Hepatocyte (in vitro differentiated cells): ENCODE results near the gene METAP2. TPM values are rescaled to one million over a fixed set of nuclear protein-coding genes. Genes with fewer than 3 reads are reported as not detected.
A peak's percentile ranks its signal among the peaks of the same experiment; 100 is the strongest.
"Not testable (repeated sequence)": the region's sequence is repeated elsewhere in the genome, so short reads cannot be mapped to it uniquely, and the experiment has no call there.

Experiments used
- DNase-seq: peaks from one replicate; pipeline ENCODE4 v3.0.0-alpha.2; 2016; ENCODE audit warnings: low spot score
- H2AFZ ChIP-seq: fragments of 200-600 bp; sonication (generic); 2 replicates; pipeline ENCODE4 v1.6.0; 2016; ENCODE audit warnings: antibody characterized with exemption, mild to moderate bottlenecking
- H3K27ac ChIP-seq: fragments of 200-600 bp; sonication (generic); 2 replicates; pipeline ENCODE4 v1.5.1; 2016; ENCODE audit warnings: mild to moderate bottlenecking
- H3K27me3 ChIP-seq: fragments of 200-600 bp; sonication (generic); 2 replicates; pipeline ENCODE4 v1.6.1; 2016
- H3K36me3 ChIP-seq: fragments of 200-600 bp; sonication (generic); replicated peaks from 2 replicates; pipeline ENCODE4 v1.5.1; 2016; ENCODE audit warnings: low read depth; ENCODE audit not compliant: insufficient read depth
- H3K4me1 ChIP-seq: fragments of 200-600 bp; sonication (generic); 2 replicates; pipeline ENCODE4 v1.5.1; 2016; ENCODE audit warnings: mild to moderate bottlenecking, moderate library complexity; ENCODE audit not compliant: insufficient read depth
- H3K4me2 ChIP-seq: fragments of 200-600 bp; sonication (generic); 2 replicates; pipeline ENCODE4 v1.6.0; 2016
- H3K4me3 ChIP-seq: fragments of 200-600 bp; sonication (generic); 2 replicates; pipeline ENCODE4 v1.5.1; 2016; ENCODE audit warnings: mild to moderate bottlenecking
- H3K79me2 ChIP-seq: fragments of 200-600 bp; sonication (generic); 2 replicates; pipeline ENCODE4 v1.6.0; 2017; ENCODE audit warnings: mild to moderate bottlenecking
- H3K9me2 ChIP-seq: fragments of 200-600 bp; sonication (generic); replicated peaks from 2 replicates; pipeline ENCODE4 v1.6.0; 2017; ENCODE audit warnings: mild to moderate bottlenecking; ENCODE audit not compliant: insufficient read depth
- H3K9me3 ChIP-seq: fragments of 200-600 bp; sonication (generic); 2 replicates; pipeline ENCODE4 v1.5.1; 2016; ENCODE audit warnings: low read depth, mild to moderate bottlenecking
- H4K20me1 ChIP-seq: fragments of 200-600 bp; sonication (generic); 2 replicates; pipeline ENCODE4 v1.6.0; 2016; ENCODE audit warnings: mild to moderate bottlenecking; ENCODE audit not compliant: insufficient read depth, poor library complexity, severe bottlenecking
- EZH2 ChIP-seq: fragments of 200-600 bp; sonication (generic); IDR thresholded peaks from 2 replicates; pipeline ENCODE4 v1.6.1; 2016; ENCODE audit warnings: antibody characterized with exemption, mild to moderate bottlenecking, borderline replicate concordance
- EZH2phosphoT487 ChIP-seq: fragments of 200-600 bp; sonication (generic); IDR thresholded peaks from one replicate; pipeline ENCODE4 v1.6.1; 2018; ENCODE audit warnings: antibody characterized with exemption, mild to moderate bottlenecking, low read depth, moderate library complexity; ENCODE audit not compliant: unreplicated experiment, severe bottlenecking
- WGBS: methylation state at CpG from one replicate; pipeline ENCODE4 v1.1.6; 2016; ENCODE audit warnings: low lambda C conversion rate; ENCODE audit errors: missing lambda C conversion rate; 5-methylcytosine and 5-hydroxymethylcytosine counted together
- polyA plus RNA-seq: library from polyadenylated mRNA; unstranded; fragments of >200 nt; fragmentation: Nextera tagmentation; extraction: Ambion mirVana; gene quantifications from 2 replicates; pipeline ENCODE4 v1.2.1, GENCODE V29; 2016
- total RNA-seq: library from RNA; depleted of rRNA; stranded (reverse); fragments of >200 nt; gene quantifications from 2 replicates; pipeline ENCODE4 v1.2.3, GENCODE V29; 2014
- TF ChIP-seq, protein P1 (sequence below): fragments of 200-600 bp; sonication (generic); IDR thresholded peaks from 2 replicates; pipeline ENCODE4 v1.5.1; 2016; ENCODE audit warnings: antibody characterized with exemption, mild to moderate bottlenecking; ENCODE audit not compliant: poor library complexity

Gene METAP2
- total and polyA plus RNA-seq, 2 experiments from 2014 or later = 44.7 to 69.7 TPM

- TF ChIP-seq EZH2phosphoT487 (no peak), EZH2 (no peak)
- TF ChIP-seq, protein P1, sequence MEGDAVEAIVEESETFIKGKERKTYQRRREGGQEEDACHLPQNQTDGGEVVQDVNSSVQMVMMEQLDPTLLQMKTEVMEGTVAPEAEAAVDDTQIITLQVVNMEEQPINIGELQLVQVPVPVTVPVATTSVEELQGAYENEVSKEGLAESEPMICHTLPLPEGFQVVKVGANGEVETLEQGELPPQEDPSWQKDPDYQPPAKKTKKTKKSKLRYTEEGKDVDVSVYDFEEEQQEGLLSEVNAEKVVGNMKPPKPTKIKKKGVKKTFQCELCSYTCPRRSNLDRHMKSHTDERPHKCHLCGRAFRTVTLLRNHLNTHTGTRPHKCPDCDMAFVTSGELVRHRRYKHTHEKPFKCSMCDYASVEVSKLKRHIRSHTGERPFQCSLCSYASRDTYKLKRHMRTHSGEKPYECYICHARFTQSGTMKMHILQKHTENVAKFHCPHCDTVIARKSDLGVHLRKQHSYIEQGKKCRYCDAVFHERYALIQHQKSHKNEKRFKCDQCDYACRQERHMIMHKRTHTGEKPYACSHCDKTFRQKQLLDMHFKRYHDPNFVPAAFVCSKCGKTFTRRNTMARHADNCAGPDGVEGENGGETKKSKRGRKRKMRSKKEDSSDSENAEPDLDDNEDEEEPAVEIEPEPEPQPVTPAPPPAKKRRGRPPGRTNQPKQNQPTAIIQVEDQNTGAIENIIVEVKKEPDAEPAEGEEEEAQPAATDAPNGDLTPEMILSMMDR = no peak
- H3K36me3 ChIP-seq = no peaks in the 10 kb centered on the region
- no peaks in the 10 kb centered on the region for H4K20me1 ChIP-seq
- DNase-seq = no peak
- no peaks in the 10 kb centered on the region for H3K79me2 ChIP-seq
- 48% methylated on average over 8 of the region's 8 CpGs for WGBS
- H2AFZ ChIP-seq = peak overlapping the region; percentile 62
- H3K4me2 ChIP-seq = peak overlapping the region; percentile 75
- H3K27me3 ChIP-seq = no peaks in the 10 kb centered on the region
- H3K4me3 ChIP-seq = no peak overlapping the region
- peak overlapping the region; percentile 38 for H3K27ac ChIP-seq
- no peaks in the 10 kb centered on the region for H3K9me2 ChIP-seq
- peaks cover 14% of the 10 kb centered on the region for H3K4me1 ChIP-seq
- H3K9me3 ChIP-seq = no peaks in the 10 kb centered on the region
Measured at GRCh38 chr12:95445884-95446505, 28.0 kb upstream of the METAP2 start.

GRCh38 chr12:95446506-95446900 lies 27.4 kb upstream of the METAP2 start:
- H3K4me3 ChIP-seq = no peak overlapping the region
- peak overlapping the region; percentile 38 for H3K27ac ChIP-seq
- TF ChIP-seq, protein P1 = no peak
- TF ChIP-seq EZH2 (no peak), EZH2phosphoT487 (no peak)

GRCh38 chr12:95449656-95450055 lies 24.3 kb upstream of the METAP2 start:
- H3K9me3 ChIP-seq, DNase-seq, H3K9me2 ChIP-seq, H3K27ac ChIP-seq, H3K4me2 ChIP-seq, H3K79me2 ChIP-seq, H3K36me3 ChIP-seq, H3K27me3 ChIP-seq, H2AFZ ChIP-seq, H4K20me1 ChIP-seq, H3K4me3 ChIP-seq: not testable (repeated sequence)
- WGBS = 81% methylated on average over 1 of the region's 1 CpG
- H3K4me1 ChIP-seq = peaks cover 14% of the 10 kb centered on the region

More at GRCh38 chr12:95446506-95446900, 27.4 kb upstream of the METAP2 start:
- no peaks in the 10 kb centered on the region for H4K20me1 ChIP-seq
- no peaks in the 10 kb centered on the region for H3K27me3 ChIP-seq
- no peaks in the 10 kb centered on the region for H3K36me3 ChIP-seq
- DNase-seq = peak; percentile 75
- peak overlapping the region; percentile 75 for H3K4me2 ChIP-seq
- H3K9me2 ChIP-seq = no peaks in the 10 kb centered on the region
- no peaks in the 10 kb centered on the region for H3K79me2 ChIP-seq
- peaks cover 14% of the 10 kb centered on the region for H3K4me1 ChIP-seq
- WGBS = 11% methylated on average over 22 of the region's 22 CpGs
- peak overlapping the region; percentile 62 for H2AFZ ChIP-seq
- H3K9me3 ChIP-seq = no peaks in the 10 kb centered on the region

DNA sequence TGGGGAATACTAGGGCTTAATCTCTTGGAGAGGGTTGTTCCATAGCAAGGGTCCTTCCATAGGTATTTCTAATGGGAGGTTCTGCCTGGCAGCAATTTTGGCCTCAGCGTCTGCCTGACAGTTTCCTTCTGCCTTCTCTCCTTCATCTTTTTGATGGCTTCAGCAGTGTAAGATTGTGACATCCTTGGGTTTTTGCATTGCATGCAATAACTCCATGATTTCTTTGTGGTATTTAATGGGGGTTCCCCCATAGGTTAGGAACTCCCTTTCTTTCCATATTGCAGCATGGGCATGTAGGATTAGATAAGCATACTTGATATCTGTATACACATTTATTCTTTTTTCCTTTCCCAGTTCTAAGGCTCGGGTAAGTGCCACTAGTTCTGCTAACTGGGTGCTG lies 21.5 kb upstream of the METAP2 start:
- not testable (repeated sequence) for H3K36me3 ChIP-seq, H2AFZ ChIP-seq, H3K4me3 ChIP-seq, H3K4me2 ChIP-seq, H3K9me2 ChIP-seq, DNase-seq, H3K9me3 ChIP-seq, H3K27ac ChIP-seq, H3K27me3 ChIP-seq, H3K4me1 ChIP-seq, H4K20me1 ChIP-seq, H3K79me2 ChIP-seq
- 86% methylated on average over 2 of the region's 2 CpGs for WGBS

GRCh38 chr12:95453881-95454280 lies 20.1 kb upstream of the METAP2 start:
- not testable (repeated sequence) for H3K4me3 ChIP-seq, H3K9me3 ChIP-seq, H3K9me2 ChIP-seq, H3K36me3 ChIP-seq, H3K4me2 ChIP-seq, H2AFZ ChIP-seq, H3K27ac ChIP-seq, DNase-seq, H4K20me1 ChIP-seq, H3K27me3 ChIP-seq, H3K4me1 ChIP-seq, H3K79me2 ChIP-seq
- 95% methylated on average over 1 of the region's 1 CpG for WGBS

DNA sequence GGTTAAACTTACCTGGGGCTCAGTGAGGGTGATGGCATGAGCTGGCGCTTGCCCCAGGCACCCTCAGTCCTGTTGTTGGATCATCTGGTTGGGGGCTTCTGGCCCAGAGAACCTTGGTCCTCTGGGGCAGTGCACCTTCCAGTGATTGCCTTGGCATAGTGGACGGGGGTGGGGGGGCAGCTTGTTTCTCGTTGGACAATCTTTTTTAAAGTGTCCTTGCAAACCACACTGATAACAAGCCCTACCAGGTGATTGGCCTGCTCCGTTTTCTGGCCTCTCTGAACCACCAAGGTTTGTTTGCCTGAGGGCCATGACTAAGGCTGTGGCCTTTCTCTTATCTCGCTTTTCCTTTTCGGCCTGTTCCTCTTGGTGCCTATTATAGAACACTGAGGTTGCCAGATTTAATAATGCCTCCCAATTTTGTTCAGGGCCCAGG lies 19.2 kb upstream of the METAP2 start:
- DNase-seq, H3K9me2 ChIP-seq, H3K4me2 ChIP-seq, H3K4me3 ChIP-seq, H2AFZ ChIP-seq, H3K27me3 ChIP-seq, H3K36me3 ChIP-seq, H3K9me3 ChIP-seq, H4K20me1 ChIP-seq, H3K27ac ChIP-seq, H3K4me1 ChIP-seq, H3K79me2 ChIP-seq: not testable (repeated sequence)
- WGBS = 57% methylated on average over 6 of the region's 6 CpGs

- not testable (repeated sequence) for H3K4me2 ChIP-seq
Measured at GRCh38 chr12:95457605-95458004, 16.3 kb upstream of the METAP2 start.

More at GRCh38 chr12:95457605-95458004, 16.3 kb upstream of the METAP2 start:
- H3K4me3 ChIP-seq, H3K27ac ChIP-seq, DNase-seq, H3K9me2 ChIP-seq, H2AFZ ChIP-seq, H3K9me3 ChIP-seq, H3K79me2 ChIP-seq, H4K20me1 ChIP-seq, H3K27me3 ChIP-seq, H3K4me1 ChIP-seq, H3K36me3 ChIP-seq: not testable (repeated sequence)
- WGBS = 89% methylated on average over 8 of the region's 8 CpGs
